NCI-H2107 treated with DMSO at 0.1 percent for 48 hours (cell line): Measurements from ENCODE around the gene DCUN1D1.

ENCODE experiments used
- DNase-seq: peaks from one replicate; lab custom pipeline; 2025; ENCODE audit not compliant: unreplicated experiment; lab: John Stamatoyannopoulos, UW

Gene DCUN1D1

DNA sequence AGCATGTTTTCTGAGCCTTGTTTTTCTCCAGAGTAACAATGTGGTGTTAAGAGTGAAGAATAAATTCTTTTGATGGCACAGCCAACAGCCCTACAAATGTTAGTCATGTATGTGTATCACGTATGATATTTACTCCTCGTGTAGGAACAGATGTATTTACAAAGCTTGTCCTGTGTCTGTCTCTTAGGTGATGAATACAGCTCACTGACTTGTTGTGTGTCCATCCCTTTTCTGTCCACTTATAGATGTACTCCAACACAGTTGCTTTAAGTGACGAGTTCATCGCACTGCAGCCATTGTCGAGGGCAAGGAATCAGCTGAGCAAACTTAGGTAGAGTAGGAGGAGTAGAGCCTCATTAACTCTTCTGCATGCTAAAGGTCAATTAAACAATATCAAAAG lies 78.1 kb downstream of the DCUN1D1 start:
- DNase-seq: no peak

DNA sequence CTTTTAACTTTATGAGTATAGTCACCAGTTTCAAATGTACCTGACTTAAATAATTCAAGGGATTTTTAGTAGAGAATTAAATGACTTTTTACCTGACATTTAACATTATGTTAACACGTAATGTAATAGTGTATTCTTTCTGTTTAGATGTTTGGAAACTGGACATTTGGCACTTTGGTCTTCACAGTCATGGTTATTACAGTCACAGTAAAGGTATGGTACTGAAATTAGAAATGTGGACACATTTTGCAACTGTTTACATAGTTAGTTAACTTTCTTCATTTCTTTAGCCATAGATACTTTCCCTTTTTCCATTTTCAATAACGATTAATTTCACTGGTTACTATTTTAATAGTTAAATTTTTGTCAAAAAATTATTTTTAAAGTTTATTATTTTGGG lies 83.8 kb downstream of the DCUN1D1 start:
- DNase-seq: no peak

DNA sequence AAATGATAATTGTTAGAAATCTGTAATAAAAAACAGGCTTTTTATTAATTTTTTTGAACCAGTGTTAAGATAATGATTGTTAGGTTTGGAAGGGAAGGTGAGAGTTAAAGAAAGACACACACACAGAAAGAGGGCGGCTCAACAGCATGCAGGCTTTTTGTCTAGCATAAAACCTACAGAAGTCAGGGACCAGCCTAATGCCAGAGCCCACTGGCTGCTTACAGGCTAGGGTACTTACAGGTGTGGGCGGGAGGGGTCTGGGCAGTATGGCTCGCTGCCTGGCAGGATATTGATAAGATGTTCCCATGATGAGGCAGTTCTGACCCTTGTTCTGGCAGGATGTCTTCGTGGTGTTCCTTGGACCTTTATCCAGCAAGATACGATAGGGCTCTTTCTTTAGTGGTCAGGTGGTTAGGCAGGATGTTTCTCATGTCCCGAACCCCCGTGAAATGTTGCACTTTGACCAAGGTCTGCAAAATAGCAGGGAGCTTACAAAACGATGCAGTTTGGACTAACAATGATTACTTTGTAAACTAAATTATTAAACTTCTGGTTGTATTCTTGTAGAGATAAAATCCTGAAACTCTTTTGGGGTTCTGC lies 84.7 kb downstream of the DCUN1D1 start:
- DNase-seq: no peak

DNA sequence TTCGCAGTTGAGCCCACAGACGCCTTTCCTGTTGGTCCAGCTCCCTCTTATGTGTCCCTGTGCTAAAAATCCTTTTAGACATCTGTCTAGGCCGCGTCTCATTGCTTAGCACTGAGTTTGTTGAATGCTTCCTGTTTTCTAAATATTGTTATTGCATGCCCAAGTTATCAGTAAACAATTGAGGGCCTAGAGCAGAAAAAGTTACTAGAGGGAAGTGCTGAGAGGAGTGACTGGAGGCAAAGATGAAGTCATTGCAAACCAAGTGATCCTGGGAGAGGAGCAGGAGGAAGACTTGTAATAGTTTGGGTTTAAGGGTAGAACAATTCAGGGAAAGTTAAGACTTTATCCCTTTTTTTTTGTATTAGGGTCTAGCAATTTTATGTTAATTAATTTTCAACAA lies 88.1 kb downstream of the DCUN1D1 start:
- DNase-seq: no peak

DNA sequence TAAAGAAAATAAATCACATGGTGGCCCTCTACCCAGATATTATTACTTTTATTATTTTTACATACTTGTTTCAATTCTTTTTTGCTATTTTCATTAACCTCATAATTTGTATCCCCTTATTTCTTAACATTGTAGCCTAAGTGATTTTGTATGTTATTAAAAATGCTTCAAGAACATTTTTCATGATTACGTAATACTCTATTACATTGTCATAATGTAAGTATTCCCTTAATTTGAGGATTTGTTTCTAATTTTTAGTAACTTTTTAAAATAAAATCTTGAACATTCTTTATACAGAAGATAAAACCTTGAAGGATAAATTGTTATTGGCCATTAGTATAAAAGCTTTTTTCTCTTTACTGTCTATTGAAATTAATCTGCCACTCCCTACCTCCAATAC lies 89.0 kb downstream of the DCUN1D1 start:
- DNase-seq: no peak

DNA sequence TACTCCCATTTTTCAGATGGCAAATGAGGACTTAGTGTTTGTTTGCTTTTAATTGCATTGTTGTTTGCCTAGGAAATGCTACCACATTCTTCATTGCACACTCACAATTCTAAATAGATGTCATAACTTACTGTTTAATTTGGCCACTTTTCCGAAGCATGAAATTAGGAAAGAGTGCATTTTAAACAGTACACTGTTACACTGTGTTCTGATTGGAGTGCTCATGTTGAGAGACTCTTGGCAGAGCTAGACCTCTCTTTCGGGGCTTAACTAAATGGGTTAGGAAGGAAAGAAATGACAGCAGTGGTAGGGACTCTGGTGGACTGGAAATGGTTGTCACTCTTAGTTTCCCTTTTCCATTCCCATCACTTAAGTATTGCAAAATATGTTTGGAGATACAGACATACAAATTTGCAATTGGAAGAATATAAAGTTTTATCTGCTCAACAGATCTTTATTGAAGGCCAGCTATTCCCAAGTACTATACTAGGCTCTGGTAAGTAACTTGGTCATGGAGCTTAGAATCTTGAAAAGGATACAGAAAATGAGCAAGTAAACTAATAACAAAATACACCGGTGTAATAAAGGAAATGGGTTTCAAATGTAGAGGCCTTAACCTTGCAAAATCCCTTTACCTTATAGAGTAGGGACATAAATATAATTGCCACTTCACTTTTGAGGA lies 90.2 kb downstream of the DCUN1D1 start:
- DNase-seq: no peak
